Activated gamma-delta T cell treated with Interleukin-2 at 50 U/mL for 16 hours (primary cell): ENCODE results near the gene DICER1.

Experiments used
- DNase-seq: peaks from one replicate; pipeline ENCODE4 v3.0.0-alpha.2; 2020

Gene DICER1

GRCh38 chr14:95078867-95079266, 78.5 kb downstream of the DICER1 start:
- no peak for DNase-seq

DNA sequence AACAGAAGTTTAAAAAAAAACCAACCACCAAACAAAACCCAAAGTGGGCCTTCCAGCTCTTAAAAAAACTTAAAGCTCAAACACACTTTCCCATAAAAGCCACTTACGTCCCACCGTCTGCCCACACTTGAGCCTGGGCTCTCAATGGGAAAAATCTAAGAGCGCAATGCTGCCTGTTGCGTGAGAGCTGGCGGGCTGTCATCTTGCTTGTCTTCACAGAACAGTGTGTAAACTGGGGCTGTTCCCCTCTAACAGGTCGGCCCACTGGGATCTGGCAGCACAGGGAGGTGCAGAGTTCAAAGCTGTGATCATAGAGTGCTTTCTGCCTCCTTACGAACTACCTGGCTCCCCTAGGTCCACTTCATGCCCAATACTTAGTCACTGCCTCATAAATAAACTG, 80.0 kb downstream of the DICER1 start:
- no peak for DNase-seq

DNA sequence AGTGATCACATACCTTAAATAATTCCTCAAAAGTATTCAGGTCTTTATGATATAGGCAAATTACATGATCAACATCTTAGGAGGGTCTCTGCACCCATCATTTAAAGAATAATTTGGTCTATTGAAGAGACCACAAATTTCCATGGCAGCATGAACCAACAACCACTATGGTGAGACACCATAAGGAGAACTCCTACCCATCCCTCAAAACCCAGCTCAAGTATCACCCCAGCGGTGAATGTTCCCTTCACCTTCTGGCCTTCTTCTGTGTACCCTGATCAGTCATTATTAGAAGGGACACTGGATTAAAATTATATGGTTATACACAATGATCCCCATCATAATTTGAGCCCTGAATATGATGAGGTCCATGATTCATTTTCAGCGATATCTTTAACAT, 81.5 kb downstream of the DICER1 start:
- no peak for DNase-seq

GRCh38 chr14:95073947-95074346, 83.4 kb downstream of the DICER1 start:
- DNase-seq: no peak

DNA sequence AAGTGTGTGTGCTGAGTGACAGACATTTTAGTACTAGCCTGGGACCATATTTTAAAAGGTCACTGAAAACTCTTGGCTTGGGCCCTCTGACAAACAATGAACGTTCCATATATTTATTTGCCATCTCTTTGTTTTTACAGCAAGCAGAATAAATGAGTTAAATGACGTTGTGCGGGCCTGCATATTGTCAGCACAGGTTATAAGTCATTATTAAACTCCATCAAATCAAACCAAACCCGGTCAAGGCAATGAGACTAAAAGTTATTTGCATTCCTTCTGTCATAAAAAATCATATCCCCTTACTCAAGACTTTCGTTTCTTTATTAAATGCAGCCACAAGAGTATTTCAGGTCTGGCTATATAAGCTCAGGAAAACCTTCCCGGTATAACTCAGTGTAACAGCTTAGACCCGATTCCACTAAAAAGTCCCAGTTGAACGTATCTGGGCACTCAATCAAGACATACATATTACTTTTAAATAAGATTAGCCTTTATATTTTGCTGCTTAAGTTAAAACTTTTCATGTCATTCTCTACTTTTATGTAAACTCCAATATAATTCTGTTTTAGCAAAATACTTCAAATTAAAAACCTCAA, 84.9 kb downstream of the DICER1 start:
- no peak for DNase-seq

DNA sequence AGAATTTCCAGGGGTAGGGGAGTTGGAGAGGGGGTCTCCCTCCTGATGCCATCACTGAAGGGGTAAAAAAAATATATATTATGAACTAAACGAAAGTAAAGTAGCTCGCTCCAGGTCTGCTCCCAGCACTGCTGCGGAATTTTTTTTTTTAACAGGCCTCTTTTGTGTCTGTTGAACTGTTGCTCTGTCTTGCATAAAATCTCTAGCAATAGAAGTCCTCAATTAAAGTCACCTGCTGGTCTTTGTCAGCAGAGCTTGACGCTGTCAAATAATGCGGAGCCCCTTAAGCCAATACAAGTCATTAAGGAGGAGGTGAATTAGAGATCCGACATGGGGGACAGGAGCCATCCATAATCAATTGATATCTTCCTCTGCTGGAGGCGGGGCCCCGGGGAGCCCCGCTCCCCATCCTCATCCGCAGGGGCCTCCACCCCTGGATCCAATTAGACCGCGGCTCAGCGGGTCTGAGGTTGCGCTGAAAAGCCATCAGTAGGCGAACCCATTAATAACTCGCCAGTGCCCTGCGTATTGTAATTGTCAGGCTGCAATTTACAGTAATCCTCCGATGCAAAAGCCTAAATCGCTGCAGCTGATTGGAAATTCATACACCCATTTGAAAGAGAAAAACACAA, 85.6 kb downstream of the DICER1 start:
- no peak for DNase-seq

- DNase-seq: no peak
Observed at GRCh38 chr14:95070748-95071435, 86.4 kb downstream of the DICER1 start.

DNA sequence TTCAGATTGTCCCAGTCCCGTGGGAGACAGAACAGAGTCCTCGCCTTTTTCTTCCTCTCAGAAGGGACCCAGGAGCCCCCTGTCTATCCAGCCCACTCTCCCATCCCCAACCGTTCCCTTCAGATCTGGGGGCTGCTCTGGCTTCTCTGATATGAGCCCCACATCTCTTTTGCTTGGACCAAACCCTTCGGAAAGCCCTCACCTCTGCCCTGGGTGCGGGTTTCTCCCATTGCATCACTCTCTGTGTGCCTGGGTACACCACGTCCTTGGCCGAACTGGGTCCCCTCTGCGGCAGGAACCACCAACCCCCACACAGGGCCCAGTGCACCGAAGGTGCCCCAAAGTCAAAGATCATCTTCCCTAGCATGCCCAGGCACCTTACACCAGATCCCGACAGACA, 87.8 kb downstream of the DICER1 start:
- no peak for DNase-seq

DNA sequence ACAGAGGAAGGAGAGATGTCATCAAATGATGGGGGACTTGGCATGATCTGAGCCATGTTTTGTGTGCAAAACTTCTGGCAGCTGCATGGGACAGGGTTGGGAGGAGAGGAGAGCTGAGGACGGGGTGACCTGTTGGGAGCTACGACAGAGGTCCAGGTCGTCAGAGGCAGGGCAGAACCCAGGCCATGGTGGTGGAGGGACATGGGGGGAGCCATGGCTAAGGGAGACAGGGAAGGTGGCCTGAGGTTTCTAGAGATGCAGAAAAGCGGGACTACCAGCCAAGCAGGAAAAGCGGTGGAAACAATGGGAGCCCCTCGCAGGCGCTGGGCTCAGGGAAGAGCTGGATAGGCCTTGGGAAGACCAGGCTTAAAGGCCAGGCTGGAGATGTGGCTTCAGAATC, 88.3 kb downstream of the DICER1 start:
- no peak for DNase-seq

DNA sequence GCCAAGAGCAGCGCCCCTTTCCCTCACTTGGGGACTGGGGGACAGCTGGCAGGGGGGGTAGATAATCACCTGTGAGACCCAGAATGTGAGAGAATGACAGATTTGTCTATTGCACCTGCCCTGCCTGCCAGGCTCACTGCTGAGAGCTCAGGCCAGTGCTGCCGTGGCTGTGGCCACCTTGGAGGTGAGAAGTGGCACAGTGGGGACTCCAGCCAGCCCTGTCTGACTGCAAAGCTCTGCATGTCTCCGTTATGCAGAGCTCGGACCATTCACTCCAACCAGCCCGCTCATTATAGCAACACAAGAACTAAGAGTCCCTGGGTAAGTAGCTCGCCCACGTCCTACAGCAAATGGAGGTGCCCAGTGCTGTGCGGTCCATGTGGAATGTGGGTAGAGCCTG, 88.8 kb downstream of the DICER1 start:
- no peak for DNase-seq

GRCh38 chr14:95068080-95068479, 89.2 kb downstream of the DICER1 start:
- no peak for DNase-seq

DNA sequence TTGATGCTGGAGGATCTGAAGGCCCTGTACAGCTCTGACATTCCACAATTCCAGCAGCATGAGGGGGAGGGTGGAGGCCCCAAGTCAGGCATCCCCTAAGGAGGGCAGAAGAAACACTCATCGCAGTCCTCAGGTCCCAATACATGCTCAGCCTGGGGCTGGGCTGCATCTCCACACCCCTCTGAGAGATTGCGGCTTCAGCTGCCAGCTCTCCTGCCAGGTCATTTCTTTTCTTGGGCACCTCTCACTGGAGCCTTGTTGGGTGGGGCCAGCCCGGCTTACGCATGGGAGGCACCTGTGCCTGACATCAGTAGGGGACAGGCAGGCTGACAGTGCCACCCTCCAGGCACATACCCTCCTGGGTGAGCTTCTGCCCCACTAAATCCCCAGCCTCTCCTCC, 89.8 kb downstream of the DICER1 start:
- DNase-seq: no peak

- DNase-seq: no peak
Observed at GRCh38 chr14:95066427-95066986, 90.8 kb downstream of the DICER1 start.

GRCh38 chr14:95065411-95065810, 91.9 kb downstream of the DICER1 start:
- no peak for DNase-seq

DNA sequence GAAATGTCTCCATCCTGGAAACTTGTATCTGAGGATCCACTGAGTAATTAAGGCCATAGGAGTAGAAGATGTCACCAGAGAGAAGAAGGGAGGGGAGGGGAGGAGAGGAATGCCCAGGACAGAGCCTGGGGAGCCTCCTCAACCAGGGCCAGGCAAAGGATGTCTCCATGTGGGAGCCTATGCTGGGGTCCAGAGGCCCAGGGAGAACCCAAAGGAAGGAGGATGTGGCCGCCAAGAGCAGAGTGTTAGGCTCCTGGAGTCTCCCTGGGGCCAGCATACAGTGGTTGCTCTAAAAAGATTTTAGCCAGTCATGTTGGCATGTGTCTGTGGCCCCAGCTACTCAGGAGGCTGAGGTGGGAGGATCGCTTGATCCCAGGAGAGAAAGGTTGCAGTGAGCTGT, 92.6 kb downstream of the DICER1 start:
- no peak for DNase-seq

DNA sequence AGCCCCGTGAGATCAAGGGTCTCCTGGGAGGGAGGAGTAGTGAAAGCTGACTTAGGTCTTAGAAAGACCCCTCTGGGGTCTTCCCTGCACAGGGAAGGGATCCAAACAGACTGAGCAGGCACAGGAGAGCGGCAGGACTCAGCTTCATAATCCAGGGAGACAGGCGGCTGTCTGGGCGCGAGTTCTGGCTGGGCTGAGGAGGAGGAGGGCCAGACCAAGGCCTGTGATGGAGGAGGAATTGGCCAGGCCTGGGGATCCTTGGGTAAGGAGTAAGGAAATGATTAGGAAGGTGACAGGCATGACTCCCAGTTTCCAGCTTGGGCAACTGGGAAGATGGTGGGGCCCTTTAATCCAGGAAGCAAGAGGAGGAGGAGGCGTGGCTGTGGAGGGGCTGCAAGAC, 93.1 kb downstream of the DICER1 start:
- no peak for DNase-seq

DNA sequence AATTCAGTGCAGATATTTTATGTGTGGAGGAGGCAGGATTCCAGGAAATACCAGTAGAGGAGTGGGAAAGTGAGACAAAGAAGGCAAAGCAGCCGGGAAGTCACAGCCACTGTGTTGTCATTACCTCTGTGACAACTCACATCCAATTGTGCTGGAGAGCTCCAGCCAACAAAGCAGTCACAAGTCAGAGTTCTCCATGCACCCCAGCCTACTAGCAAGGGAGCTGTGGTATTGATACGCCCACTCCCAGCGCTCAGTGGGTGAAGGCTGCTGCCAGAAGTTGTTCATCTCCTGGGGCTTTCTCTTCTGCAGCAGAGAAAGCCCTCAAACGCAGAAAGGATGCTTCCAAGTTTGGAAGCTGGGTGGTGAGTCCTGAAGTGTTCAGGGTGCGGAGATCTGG, 93.9 kb downstream of the DICER1 start:
- no peak for DNase-seq

DNA sequence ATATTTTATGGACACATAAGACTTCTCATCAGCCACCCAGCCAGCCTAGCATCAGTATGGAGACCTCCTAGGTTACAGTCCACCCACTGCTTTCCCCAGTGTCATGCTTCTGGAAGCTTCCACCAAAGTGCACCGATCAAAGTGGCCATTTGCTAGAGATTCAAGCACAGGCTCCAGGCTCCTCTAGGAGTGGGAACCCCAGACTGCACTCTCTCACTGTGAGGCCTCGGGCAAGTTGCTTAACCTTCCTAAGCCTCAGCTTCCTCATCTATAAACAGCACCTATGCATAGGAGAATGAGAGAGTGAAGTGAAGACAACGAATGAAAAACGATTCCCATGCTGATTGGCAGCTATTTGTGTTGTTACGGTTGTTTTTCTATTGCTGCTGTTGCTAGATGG, 94.4 kb downstream of the DICER1 start:
- DNase-seq: no peak

GRCh38 chr14:95062220-95062619, 95.1 kb downstream of the DICER1 start:
- no peak for DNase-seq

GRCh38 chr14:95061317-95062093, 95.8 kb downstream of the DICER1 start:
- DNase-seq: no peak

DNA sequence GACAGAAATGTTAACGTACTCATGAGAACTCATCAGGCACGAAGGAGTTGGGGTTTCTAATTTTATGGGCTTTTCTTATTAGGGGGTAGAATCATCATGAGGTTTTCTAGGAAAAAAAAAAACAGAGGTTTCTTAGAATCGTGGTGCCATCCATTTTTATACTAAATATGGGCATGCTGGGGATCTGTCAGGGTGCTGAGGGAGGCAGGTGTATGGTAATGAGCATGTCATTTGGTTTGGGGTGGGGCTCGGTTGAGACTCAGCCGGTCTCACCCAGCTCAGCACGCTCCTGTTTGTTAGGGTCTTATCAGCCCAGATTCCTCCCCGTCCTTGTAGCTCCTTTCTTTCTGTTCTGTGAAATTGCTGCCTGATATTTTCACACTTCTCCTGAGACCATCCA, 98.2 kb downstream of the DICER1 start:
- DNase-seq: no peak

DNA sequence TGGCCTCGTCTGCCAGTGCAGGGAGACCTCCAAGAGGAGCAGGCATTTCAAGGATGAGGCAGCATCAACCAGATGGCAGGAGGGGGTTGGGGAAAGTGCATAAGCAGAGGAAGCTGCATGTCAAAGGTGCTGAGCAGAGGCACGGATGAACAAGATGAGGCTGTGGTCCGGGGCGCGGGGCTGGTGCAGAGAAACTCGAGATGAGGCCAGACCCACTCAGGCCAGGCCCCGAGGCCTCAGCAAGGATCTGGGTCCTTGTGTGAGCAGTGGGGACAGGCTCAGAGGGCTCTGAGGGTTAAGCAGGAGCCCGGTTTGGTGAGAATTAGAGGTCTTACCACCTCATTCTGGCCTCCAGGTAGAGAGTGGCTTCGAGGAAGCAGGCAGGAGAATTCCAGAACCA, 98.8 kb downstream of the DICER1 start:
- no peak for DNase-seq

- DNase-seq: no peak
Observed at GRCh38 chr14:95057851-95058250, 99.5 kb downstream of the DICER1 start.

DNA sequence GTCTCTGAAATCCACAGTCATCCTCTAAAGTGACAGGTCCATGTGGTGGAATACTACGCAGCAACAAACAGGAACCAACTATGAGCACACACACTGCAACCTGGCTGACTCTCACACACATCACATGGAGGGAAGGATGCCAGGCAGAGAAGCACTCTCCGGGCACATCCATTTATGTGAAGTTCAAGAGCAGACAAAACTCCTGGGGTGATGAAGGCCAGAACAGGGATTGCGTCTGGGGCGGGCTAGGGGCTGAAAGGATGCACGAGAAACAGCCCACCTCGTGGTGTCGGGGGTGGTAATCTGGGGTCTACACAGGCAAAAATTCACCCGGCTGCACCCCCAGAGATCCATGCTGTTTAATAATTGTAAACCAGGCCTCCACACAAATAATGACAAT, 100.2 kb downstream of the DICER1 start:
- no peak for DNase-seq
